Lung microvascular endothelial cell (primary cell): ENCODE data around the gene MPND. TPM values are rescaled to one million over a fixed set of nuclear protein-coding genes. Genes with fewer than 3 reads are reported as not detected.
A peak's percentile ranks its signal among the peaks of the same experiment; 100 is the strongest.

ENCODE experiments used
- DNase-seq, 2 donors: peaks; one replicate each; pipeline versions ENCODE4 v3.0.0 to v3.0.0-alpha.2; 2010; ENCODE audit warnings: low read depth in 2 of 2
- total RNA-seq: library from RNA; depleted of rRNA; stranded (reverse); fragments of >200 nt; gene quantifications from 2 replicates; pipeline ENCODE4 v1.2.1, GENCODE V29; 2014

Gene MPND
- total RNA-seq, 1 donor from 2014 or later: 7.7 TPM

DNA sequence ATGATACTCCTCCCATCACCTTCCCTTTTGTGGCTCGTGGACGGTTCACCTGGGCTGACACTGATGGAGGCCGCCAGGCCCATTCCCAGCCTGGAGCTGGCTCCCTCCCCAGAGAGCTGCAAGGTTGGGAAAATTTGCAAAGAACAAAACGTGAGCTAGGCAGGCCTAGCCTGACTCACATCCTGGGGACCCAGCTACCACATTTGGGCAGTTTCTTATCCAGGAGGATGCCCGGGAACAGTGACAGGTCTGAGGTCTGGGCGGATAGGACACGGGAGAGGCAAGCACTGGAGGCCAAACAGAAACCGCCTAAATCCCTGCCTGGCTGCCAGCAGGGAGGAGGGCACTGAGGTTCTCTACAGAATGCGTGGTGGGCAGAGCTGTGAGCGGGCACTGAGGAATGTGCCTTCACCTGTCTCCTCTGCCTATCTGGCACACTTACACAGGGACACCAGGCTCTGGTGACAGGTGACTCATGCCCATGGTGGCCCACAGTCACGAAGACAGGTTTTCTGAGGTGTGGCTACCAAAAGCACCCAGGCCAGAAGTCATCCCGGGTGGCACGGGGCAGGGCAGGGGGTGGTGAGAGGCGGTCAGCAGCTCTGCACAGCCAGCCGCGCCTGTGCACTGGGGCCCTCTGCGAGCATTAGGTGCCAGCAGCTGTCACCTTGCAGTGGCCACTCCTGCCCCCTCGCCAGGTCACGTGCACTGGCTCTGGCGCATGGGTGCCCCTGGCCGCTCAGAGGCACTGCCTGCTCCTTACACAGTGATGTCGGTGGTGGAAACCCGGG is 33.8 kb downstream of the MPND start:
- no peak for DNase-seq

DNA sequence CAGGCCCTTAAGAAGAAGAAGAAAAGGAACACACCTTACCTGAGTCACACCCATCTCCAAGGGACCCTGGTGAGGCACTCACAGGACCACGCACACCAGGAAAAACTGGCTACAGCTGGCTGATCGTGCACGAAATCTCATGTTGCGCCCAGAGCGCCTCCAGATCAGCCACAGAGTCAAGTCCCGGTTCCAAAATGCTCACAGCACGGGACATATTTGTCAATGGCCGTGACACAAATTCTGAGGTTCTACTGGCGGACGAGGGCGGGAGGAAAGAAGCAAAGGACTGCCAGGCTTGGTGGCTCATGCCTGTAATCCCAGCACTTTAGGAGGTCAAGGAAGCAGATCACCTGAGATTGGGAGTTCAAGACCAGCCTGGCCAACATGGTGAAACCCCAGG is 35.5 kb downstream of the MPND start:
- no peak for DNase-seq

DNA sequence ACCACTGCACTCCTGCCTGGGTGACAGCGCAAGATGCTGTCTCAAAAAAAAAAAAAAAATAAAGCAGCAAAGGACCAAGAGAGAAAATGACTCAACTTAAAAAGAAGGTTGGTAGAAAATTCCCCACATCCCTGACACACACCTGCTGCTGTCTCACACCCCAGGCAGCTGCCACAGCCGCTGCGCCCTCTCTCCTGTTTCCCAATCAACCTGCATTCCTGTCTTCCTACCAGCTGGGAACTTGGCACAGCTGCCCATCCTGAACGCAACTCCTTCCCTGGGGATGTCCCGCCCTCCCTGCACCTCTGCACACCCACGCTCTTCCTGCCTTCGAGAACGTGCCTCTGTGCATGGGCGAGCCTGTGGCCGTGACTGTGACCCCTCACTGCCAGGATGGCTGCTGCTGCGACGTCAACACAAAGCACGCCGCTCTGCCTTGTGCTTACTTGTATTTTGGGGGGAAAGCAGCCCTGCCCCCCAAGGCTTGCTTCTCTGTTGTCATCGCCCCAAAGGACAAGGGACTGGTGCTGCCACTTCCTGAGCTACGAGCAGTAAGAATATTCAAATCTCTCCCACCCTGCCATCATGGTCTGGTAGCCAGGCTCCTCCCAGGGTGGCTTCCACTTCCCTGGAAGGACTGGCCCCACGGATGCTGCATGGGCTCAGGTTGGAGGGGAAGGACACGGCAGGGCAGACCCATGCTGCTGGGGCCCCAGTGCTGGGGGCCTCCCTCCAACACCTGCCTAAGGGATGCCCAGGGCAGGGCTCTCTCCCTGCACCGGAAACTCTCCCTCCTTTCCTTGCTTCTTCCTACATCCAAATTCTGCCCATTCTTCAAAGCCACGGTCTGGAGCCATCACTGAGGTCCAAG is 36.3 kb downstream of the MPND start:
- DNase-seq: peak; percentile 64 to 79

DNA sequence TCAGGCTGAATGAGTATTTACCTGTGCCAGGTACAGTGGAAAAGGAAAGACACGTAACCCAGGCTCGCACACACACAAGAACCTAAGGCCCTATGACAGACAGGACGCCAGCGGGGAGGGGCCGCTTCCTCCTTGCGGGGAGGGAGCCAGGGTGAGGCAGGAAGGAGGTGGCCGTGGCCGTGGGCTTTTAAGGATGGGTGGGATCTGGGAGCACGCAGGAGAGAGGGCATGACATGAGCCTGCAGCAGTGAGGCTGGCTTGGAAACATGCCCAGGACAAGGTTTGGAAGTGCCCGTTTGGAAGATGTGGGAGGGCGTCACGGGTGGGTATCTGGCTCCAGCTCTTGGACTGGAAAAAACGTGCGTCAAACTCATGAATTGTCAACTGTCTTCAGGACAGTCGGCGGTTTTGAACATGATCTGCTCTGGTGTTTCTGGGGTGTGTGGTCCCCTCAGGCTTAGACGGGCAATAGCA is 36.9 kb downstream of the MPND start:
- peak; percentile 38 to 41 for DNase-seq

- DNase-seq: no peak
Measured at GRCh38 chr19:4385291-4386040, 42.1 kb downstream of the MPND start.

- peak; percentile 41 to 50 for DNase-seq
Measured at GRCh38 chr19:4386041-4386782, 42.9 kb downstream of the MPND start.

DNA sequence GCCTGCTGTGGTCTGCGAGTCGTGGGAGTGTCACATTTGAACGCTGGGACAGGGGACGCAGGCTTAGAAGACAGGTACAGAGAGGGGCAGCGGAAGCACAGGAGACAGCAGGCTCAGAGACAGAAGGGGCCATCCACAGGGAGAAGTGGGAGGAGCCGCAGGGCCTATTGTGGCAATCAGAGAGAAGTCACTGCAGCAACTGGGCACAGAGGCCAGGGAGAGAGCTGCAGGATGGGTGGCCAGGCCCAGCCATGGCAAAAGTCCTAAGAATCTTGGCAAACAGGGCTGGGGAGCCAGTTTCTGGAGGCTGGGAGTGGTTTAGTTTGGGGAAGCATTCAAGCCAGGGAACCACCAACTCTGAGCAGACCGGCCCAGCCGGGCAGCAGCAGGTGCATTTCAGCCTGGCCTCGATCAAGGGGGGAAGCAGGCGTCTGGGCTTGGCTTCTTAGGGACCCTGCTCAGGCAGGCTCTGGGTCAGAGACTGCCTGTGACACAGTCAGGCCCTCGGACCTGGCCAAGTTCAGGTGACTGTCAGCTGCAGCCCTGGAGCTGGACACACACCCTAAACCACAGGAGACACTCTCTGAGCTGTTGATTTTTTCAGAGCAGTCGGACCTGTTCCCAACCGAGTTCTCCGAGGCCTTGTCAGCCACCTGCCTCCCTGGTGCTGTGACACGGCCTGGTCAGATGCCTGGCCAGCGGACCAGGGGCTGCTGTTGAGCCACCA is 45.1 kb downstream of the MPND start:
- peak in 1 of 2 donors; percentile 50 for DNase-seq

- DNase-seq: no peak
Measured at GRCh38 chr19:4389064-4389375, 45.7 kb downstream of the MPND start.

GRCh38 chr19:4389511-4390016 is 46.2 kb downstream of the MPND start:
- DNase-seq: peak; percentile 47 to 74

- DNase-seq: peak; percentile 85 to 86
Measured at GRCh38 chr19:4390017-4390566, 46.7 kb downstream of the MPND start.

- peak; percentile 38 to 60 for DNase-seq
Measured at GRCh38 chr19:4390567-4391305, 47.4 kb downstream of the MPND start.

DNA sequence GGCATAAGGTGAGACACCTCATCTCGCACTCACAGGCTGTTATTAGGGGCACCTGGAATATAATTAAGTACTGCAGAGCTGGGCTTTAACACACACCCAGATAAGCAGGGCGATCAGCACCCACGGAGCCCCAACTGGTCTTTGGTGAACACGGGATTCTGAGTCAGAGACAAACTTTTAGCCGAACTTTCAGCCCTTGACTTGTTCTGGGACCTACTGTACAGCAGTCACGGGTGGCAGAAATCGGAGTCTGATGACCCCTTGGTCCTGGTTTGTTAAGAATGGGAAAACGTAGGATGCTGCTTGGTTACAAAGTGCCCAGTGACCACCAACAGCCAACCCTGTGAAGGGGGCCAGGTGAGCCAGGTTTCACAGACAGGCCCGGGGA is 47.9 kb downstream of the MPND start:
- DNase-seq: peak; percentile 44

GRCh38 chr19:4391701-4392483 is 48.5 kb downstream of the MPND start:
- DNase-seq: peak; percentile 99 to 100

- peak in 1 of 2 donors; percentile 73 for DNase-seq
Measured at GRCh38 chr19:4393947-4394590, 50.7 kb downstream of the MPND start.

DNA sequence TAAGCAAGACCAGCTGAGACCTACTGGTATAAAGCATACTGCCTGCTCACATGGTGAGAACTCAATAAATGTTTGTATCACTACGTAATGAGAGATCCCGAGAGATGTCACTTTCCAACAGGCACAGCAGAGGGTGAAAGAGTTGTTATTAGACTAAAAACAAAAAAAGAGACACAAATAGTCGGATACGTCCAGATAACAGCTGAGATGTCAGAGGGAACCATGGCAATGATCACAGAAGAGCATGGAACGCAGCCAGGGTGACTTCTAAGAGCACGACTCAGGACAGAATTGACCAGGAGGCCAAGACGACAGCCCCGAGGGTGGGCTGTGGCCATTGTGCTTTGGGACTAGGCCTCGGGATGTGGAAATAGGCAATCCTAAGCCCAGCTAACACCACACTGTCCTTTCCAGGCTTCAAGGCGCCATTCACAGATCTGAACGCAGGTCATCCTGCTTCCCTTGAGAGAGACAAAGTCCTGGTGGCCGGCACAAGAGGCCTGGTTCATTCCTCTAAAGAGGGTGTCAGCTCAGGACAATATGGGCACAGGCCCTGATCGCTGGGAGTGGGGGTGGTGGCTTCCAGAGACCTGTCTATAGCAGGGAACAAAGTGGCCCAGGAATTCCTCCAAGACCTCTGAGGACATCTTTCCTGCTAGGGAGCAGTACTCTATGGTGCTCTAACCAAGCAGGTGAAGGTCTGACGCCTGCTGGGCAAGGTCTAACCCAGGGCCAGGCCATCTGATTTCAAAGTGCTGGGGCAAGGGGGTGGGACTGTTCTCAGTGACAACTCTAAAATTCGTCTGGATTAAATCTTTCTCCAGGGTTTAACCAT is 53.8 kb downstream of the MPND start:
- DNase-seq: peak in 1 of 2 donors; percentile 71

GRCh38 chr19:4399812-4400134 is 56.4 kb downstream of the MPND start:
- no peak for DNase-seq
